Measurements from ENCODE around the gene ZC3H4.

DNA sequence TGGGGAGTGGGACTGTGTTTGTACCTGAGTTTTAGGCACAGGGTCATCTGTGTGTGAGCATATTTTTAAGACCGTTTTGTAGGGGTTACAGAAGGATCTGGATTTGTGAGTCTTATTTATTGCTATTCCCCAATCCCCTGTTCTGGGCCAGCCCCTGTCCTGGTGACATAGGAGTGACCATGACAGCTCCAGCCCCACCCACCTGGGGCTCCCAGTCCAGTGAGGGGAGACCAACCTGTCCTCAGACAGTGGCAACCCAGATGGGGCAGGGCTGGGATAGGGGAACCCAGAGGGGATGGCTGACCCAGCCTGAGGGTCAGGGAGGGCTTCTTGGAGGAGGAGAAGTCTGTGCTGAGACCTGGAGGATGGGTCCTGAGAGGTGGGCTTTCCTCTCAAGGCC, 75.8 kb downstream of the ZC3H4 start:
- no peak for TF ChIP-seq POLR2A (IDR thresholded peaks at IDR 0.05)
- TF ChIP-seq, protein P1, sequence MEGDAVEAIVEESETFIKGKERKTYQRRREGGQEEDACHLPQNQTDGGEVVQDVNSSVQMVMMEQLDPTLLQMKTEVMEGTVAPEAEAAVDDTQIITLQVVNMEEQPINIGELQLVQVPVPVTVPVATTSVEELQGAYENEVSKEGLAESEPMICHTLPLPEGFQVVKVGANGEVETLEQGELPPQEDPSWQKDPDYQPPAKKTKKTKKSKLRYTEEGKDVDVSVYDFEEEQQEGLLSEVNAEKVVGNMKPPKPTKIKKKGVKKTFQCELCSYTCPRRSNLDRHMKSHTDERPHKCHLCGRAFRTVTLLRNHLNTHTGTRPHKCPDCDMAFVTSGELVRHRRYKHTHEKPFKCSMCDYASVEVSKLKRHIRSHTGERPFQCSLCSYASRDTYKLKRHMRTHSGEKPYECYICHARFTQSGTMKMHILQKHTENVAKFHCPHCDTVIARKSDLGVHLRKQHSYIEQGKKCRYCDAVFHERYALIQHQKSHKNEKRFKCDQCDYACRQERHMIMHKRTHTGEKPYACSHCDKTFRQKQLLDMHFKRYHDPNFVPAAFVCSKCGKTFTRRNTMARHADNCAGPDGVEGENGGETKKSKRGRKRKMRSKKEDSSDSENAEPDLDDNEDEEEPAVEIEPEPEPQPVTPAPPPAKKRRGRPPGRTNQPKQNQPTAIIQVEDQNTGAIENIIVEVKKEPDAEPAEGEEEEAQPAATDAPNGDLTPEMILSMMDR (IDR thresholded peaks at IDR 0.05): no peak

Data from heart left ventricle (tissue), 13 donors.